Measurements from ENCODE around the gene RYR2. TPM values are rescaled to one million over a fixed set of nuclear protein-coding genes. Genes with fewer than 3 reads are reported as not detected.

RYR2 gene
- total RNA-seq, 6 donors from 2014 or later = 1.8 to 23.0 (median 3.7) TPM

DNA sequence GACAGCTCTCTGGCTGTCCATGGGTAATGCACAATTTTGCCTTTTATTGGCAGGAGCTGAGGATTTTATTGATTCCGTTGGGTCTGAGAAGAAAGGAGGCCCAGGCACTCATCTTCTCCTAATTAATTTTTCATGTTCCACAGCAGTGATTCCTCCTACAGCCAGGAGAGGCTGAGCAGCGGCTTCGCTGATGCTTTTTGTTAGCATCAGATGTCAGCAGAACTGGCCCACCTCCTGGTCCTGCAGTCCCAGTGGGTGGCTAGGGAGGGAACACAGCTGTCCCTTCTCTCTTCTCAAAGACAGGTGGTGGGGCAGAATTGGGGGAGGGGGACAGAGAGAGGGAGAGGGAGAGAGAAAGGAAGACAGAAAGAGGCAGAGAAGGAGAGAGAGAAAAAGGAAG, 43.4 kb upstream of the RYR2 start:
- DNase-seq (no peak), ATAC-seq (ENCODE audit: low FRiP score in 2 of 2) (no peak)
- no peak overlapping the region for H3K27ac ChIP-seq
- H3K9me3 ChIP-seq = no peaks in the 10 kb centered on the region
- H3K36me3 ChIP-seq = no peaks in the 10 kb centered on the region
- TF ChIP-seq POLR2A (IDR thresholded peaks at IDR 0.05) (no peak), EP300 (IDR thresholded peaks at IDR 0.05) (no peak), POLR2AphosphoS5 (IDR thresholded peaks at IDR 0.05) (no peak)
- TF ChIP-seq, protein P1, sequence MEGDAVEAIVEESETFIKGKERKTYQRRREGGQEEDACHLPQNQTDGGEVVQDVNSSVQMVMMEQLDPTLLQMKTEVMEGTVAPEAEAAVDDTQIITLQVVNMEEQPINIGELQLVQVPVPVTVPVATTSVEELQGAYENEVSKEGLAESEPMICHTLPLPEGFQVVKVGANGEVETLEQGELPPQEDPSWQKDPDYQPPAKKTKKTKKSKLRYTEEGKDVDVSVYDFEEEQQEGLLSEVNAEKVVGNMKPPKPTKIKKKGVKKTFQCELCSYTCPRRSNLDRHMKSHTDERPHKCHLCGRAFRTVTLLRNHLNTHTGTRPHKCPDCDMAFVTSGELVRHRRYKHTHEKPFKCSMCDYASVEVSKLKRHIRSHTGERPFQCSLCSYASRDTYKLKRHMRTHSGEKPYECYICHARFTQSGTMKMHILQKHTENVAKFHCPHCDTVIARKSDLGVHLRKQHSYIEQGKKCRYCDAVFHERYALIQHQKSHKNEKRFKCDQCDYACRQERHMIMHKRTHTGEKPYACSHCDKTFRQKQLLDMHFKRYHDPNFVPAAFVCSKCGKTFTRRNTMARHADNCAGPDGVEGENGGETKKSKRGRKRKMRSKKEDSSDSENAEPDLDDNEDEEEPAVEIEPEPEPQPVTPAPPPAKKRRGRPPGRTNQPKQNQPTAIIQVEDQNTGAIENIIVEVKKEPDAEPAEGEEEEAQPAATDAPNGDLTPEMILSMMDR (IDR thresholded peaks at IDR 0.05) = no peak
- WGBS, 2 donors = 72 to 89% methylated on average over 3 of the region's 3 CpGs
- H3K27me3 ChIP-seq = no peaks in the 10 kb centered on the region
- H3K4me1 ChIP-seq = no peaks in the 10 kb centered on the region
- H3K4me3 ChIP-seq = no peak overlapping the region

DNA sequence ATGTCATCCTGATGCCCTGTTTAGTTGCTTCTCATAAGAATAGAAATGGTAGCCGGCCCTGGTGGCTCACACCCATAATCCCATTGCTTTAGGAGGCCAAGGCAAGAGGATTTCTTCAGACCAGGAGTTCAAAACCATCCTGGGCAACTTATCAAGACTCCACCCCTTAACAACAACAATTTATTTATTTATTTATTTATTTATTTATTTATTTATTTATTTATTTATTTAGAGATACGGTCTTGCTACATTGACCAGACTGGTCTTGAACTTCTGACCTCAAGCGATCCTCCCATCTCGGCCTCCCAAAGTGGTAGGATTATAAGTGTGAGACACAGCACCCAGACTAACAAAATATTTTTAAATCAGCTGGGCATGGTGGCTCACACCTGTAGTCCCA, 41.8 kb upstream of the RYR2 start:
- DNase-seq (no peak), ATAC-seq (ENCODE audit: low FRiP score in 2 of 2) (no peak)
- Histone ChIP-seq H3K36me3 (no peaks in the 10 kb centered on the region), H3K9me3 (no peaks in the 10 kb centered on the region), H3K27me3 (no peaks in the 10 kb centered on the region), H3K4me3 (no peak overlapping the region), H3K4me1 (no peaks in the 10 kb centered on the region), H3K27ac (no peak overlapping the region)
- WGBS, 2 donors = 91% methylated on average over 4 of the region's 4 CpGs
- no peak for TF ChIP-seq POLR2AphosphoS5 (IDR thresholded peaks at IDR 0.05)
- TF ChIP-seq, protein P1 (IDR thresholded peaks at IDR 0.05) = no peak
- TF ChIP-seq EP300 (IDR thresholded peaks at IDR 0.05) = no peak
- no peak for TF ChIP-seq POLR2A (IDR thresholded peaks at IDR 0.05)

DNA sequence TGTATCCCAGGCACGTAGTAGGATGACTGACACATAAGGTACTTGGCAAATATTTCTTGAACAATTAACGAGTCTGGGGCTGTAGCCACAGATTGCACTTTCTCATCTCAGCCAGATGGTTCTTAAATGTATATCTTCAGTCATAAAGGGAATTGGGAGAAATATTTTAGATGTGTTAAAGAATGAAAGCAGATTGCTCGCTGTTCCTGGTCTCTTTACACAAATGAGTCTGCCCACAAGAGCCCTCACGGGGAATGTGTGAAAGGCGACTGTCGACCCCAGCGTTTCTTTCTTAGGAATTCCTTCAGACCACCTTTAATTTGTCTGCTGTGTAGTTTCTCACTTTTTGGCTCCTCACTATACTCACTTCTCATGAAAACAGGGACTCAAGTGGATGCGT, 38.5 kb upstream of the RYR2 start:
- 65 to 77% methylated on average over 8 of the region's 8 CpGs for WGBS, 2 donors
- ATAC-seq (ENCODE audit: low FRiP score in 2 of 2) = no peak
- Histone ChIP-seq H3K36me3 (no peaks in the 10 kb centered on the region), H3K9me3 (no peaks in the 10 kb centered on the region), H3K27ac (no peak overlapping the region), H3K4me1 (no peaks in the 10 kb centered on the region), H3K4me3 (no peak overlapping the region), H3K27me3 (no peaks in the 10 kb centered on the region)
- TF ChIP-seq EP300 (IDR thresholded peaks at IDR 0.05) (no peak), POLR2AphosphoS5 (IDR thresholded peaks at IDR 0.05) (no peak), POLR2A (IDR thresholded peaks at IDR 0.05) (no peak)
- TF ChIP-seq, protein P1 (IDR thresholded peaks at IDR 0.05) = no peak
- no peak for DNase-seq

DNA sequence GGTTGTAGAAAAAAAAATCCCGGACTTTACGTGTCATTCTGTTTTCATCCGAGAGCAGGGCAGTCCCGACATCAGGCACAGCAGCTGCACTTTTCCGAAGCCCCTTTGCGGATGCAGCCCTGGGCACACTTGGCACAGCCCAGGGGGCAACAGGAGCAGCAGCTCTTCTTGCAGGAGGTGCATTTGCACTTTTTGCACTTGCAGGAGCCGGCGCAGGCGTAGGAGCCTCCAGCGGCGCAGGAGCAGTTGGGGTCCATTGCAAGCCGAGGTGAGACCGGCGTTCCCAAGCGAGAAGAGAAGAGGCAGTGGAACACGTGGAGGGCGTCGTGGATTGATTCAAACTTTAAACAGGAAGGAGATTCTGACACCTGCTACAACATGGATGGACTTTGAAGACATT, 37.9 kb upstream of the RYR2 start, which contains the start of gene MT1HL1:
TSS of gene MT1HL1 (minus strand) at position 326 of the 400 bp plus-strand sequence. CDS start at position 257, 69 bp downstream.
- 89 to 92% methylated on average over 18 of the region's 18 CpGs for WGBS, 2 donors
- no peak for ATAC-seq (ENCODE audit: low FRiP score in 2 of 2)

DNA sequence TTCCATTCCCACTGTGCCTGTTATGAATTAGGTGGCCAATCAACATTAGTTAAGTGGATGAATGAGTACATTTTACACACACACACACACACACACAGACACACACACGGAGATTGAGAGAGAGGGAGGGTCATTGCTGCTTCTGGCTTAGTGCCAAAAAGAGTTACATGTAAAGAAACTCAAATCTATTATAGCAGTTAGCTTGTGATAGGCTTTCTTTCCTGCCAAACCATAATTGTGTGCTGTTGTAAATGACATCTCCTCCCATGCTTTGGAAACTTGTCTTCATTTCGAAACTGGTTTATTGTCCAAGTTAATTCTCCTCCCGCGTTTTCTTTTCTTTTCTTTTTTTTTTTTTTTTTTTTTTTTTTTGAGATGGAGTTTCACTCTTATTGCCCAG, 36.3 kb upstream of the RYR2 start:
- Histone ChIP-seq H3K9me3 (no peaks in the 10 kb centered on the region), H3K36me3 (no peaks in the 10 kb centered on the region), H3K4me1 (peaks cover 0 to 2% (median 0%) of the 10 kb centered on the region in 4 donors), H3K27ac (no peak overlapping the region), H3K4me3 (no peak overlapping the region), H3K27me3 (no peaks in the 10 kb centered on the region)
- TF ChIP-seq EP300 (IDR thresholded peaks at IDR 0.05) = no peak
- no peak for TF ChIP-seq POLR2AphosphoS5 (IDR thresholded peaks at IDR 0.05)
- TF ChIP-seq, protein P1 (IDR thresholded peaks at IDR 0.05) = no peak
- TF ChIP-seq POLR2A (IDR thresholded peaks at IDR 0.05) = no peak
- DNase-seq (no peak), ATAC-seq (ENCODE audit: low FRiP score in 2 of 2) (no peak)
- WGBS, 2 donors = 50 to 64% methylated on average over 4 of the region's 4 CpGs

More for the DNA sequence above, 37.9 kb upstream of the RYR2 start, which contains the start of gene MT1HL1:
- H3K36me3 ChIP-seq = no peaks in the 10 kb centered on the region
- H3K4me1 ChIP-seq = no peaks in the 10 kb centered on the region
- H3K4me3 ChIP-seq = no peak within 1 kb of the TSS
- peak in 1 of 2 donors; percentile 78 for DNase-seq
- TF ChIP-seq EP300 (IDR thresholded peaks at IDR 0.05) (no peak), POLR2AphosphoS5 (IDR thresholded peaks at IDR 0.05) (no peak), POLR2A (IDR thresholded peaks at IDR 0.05) (no peak)
- TF ChIP-seq, protein P1 (IDR thresholded peaks at IDR 0.05) = no peak
- no peaks in the 10 kb centered on the region for H3K9me3 ChIP-seq
- no peak within 1 kb of the TSS for H3K27ac ChIP-seq
- H3K27me3 ChIP-seq = no peaks in the 10 kb centered on the region
